Stomach (tissue), 9 donors: ENCODE results near the gene TWF2. TPM values are rescaled to one million over a fixed set of nuclear protein-coding genes. Genes with fewer than 3 reads are reported as not detected.
A peak's percentile ranks its signal among the peaks of the same experiment; 100 is the strongest.

Experiments
- DNase-seq, 2 donors: peaks; one replicate each; pipeline versions ENCODE4 v3.0.0 to v3.0.0-alpha.2; 2013 to 2019
- H3K27ac ChIP-seq, 5 donors: fragments of 200-600 bp in 4 of 5; sonication (generic) in 4 of 5; one replicate each; pipeline ENCODE4 v1.5.1; 2013 to 2019; ENCODE audit warnings: mild to moderate bottlenecking in 1 of 5, moderate library complexity in 1 of 5
- H3K27me3 ChIP-seq, 3 donors: fragments of 200-600 bp; sonication (generic); one replicate each; pipeline ENCODE4 v1.5.1; 2017 to 2019; ENCODE audit warnings: mixed run types in 1 of 3
- H3K36me3 ChIP-seq, 4 donors: fragments of 200-600 bp; sonication (generic); 1 replicate in 3 of 4; 2 replicates in 1 of 4; pipeline ENCODE4 v1.5.1; 2016 to 2019
- H3K4me1 ChIP-seq, 4 donors: fragments of 200-600 bp; sonication (generic); one replicate each; pipeline ENCODE4 v1.5.1; 2016 to 2019
- H3K4me3 ChIP-seq, 4 donors: fragments of 200-600 bp; sonication (generic) in 3 of 4; one replicate each; pipeline ENCODE4 v1.5.1; 2016 to 2019; ENCODE audit warnings: mild to moderate bottlenecking in 1 of 4
- H3K9me3 ChIP-seq, 4 donors: fragments of 200-600 bp; sonication (generic); one replicate each; pipeline ENCODE4 v1.5.1; 2016 to 2019
- EP300 ChIP-seq: sonication (generic); formaldehyde crosslinking; IDR thresholded peaks from one replicate; pipeline ENCODE4 v1.6.1; 2017; ENCODE audit warnings: antibody characterized with exemption
- POLR2A ChIP-seq, 4 donors: fragments of 450-650 bp; IDR thresholded peaks; one replicate each; pipeline ENCODE4 v1.6.1; 2016; ENCODE audit warnings: antibody characterized with exemption in 4 of 4, control low read depth in 2 of 4, mild to moderate bottlenecking in 1 of 4, moderate library complexity in 1 of 4
- POLR2AphosphoS5 ChIP-seq, 3 donors: sonication (generic); formaldehyde crosslinking; IDR thresholded peaks; one replicate each; pipeline ENCODE4 v1.6.1; 2016; ENCODE audit warnings: antibody characterized with exemption in 3 of 3
- WGBS, 5 donors: extraction: QIAGEN DNeasy Blood & Tissue Kit in 3 of 5; methylation state at CpG; one replicate each; pipeline versions ENCODE4 v1.1.5 to v1.1.7; 2013 to 2018; 5-methylcytosine and 5-hydroxymethylcytosine counted together
- intact Hi-C: fragments of 100-400 bp; cut with DNase I; formaldehyde crosslinking; loops from one replicate; pipeline ENCODE4 v1.15.1; 2023; ENCODE audit warnings: low total_unique reads
- polyA plus RNA-seq, 3 donors: library from polyadenylated mRNA; stranded (reverse); fragments of 200-250 nt; gene quantifications; one replicate each; pipeline ENCODE4 v1.2.3, GENCODE V29; 2013
- total RNA-seq, 5 donors: library from RNA; depleted of rRNA; stranded (reverse); fragments of >200 nt; gene quantifications; one replicate each; pipeline versions ENCODE4 v1.1.0 to v1.2.3, GENCODE V29; 2014 to 2016
- TF ChIP-seq, protein P1 (sequence below), 7 experiments: fragments of 450-650 bp in 4 of 7; fragments of 200-600 bp in 3 of 7; sonication (generic) in 3 of 7; IDR thresholded peaks; one replicate each; pipeline ENCODE4 v1.5.1; 2016 to 2019; ENCODE audit warnings: antibody characterized with exemption in 7 of 7, control low read depth in 2 of 7, mild to moderate bottlenecking in 1 of 7
- donor health status: healthy with polysubstance abuse.
- donor health status: Bipolar disorder and iron deficiency.
- donor health status: healthy.

TWF2 gene
- total and polyA plus RNA-seq, 8 donors: 18.7 to 237 (median 40.0) TPM

DNA sequence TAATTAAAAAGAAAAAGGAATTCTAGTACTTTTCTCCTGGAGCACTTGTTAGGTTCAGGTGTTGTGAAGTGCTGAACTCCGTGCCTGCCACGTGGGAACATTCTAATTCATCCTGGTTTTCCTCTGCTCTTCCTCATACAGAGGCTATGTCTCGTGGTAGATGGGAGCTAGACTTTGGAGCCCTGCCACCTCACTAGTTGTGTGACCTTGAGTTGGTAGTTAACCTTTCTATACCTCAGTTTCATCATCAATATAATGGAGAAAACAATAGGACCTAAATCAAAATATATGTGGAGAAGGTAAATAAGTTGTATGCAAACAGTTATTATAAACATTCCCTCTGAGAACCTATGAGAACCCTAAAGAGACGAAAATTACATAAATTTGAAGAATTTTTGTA, 30.4 kb downstream of the TWF2 start:
- Histone ChIP-seq H3K4me3 (no peak overlapping the region), H3K36me3 (peaks cover 91 to 100% (median 100%) of the 10 kb centered on the region in 4 donors), H3K27me3 (no peaks in the 10 kb centered on the region), H3K9me3 (no peaks in the 10 kb centered on the region), H3K4me1 (peaks cover 7 to 52% (median 15%) of the 10 kb centered on the region in 4 donors), H3K27ac (no peak overlapping the region)
- 81 to 92% (median 89%) methylated on average over 4 of the region's 4 CpGs for WGBS, 5 donors
- no peak for DNase-seq
- no peak for TF ChIP-seq EP300
- TF ChIP-seq POLR2AphosphoS5 (IDR thresholded peaks at IDR 0.05): no peak
- no peak for TF ChIP-seq POLR2A (IDR thresholded peaks at IDR 0.05)
- TF ChIP-seq, protein P1, sequence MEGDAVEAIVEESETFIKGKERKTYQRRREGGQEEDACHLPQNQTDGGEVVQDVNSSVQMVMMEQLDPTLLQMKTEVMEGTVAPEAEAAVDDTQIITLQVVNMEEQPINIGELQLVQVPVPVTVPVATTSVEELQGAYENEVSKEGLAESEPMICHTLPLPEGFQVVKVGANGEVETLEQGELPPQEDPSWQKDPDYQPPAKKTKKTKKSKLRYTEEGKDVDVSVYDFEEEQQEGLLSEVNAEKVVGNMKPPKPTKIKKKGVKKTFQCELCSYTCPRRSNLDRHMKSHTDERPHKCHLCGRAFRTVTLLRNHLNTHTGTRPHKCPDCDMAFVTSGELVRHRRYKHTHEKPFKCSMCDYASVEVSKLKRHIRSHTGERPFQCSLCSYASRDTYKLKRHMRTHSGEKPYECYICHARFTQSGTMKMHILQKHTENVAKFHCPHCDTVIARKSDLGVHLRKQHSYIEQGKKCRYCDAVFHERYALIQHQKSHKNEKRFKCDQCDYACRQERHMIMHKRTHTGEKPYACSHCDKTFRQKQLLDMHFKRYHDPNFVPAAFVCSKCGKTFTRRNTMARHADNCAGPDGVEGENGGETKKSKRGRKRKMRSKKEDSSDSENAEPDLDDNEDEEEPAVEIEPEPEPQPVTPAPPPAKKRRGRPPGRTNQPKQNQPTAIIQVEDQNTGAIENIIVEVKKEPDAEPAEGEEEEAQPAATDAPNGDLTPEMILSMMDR (IDR thresholded peaks at IDR 0.05): no peak
- intact Hi-C loops: no loop called here

DNA sequence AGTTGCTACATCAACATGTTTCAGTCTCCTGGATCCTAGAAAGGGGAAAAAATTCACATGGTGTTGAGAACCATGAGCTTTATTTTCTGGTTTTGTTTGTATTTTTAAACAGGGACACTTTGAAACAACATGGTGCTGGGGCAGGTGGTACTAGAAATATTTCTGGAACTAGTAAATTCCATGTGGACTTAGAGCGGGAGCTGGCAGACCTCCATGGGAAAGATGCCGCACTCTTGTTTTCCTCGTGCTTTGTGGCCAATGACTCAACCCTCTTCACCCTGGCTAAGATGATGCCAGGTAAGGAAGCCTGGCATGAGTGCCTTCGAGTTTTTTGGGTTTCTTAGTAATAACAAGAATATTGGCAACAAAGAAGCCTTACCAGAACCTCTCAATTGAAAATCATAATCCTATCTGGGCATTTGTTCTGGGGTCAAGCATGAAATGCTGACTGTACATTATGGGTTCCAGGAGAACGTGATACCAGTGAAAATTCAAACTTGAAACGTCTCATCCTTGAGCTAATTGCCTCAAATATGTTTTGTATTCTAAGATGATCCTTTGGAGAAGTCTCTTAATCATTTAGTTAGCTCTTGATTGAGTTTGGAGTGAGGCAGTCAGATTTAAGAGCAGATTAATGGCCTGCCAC, 33.1 kb downstream of the TWF2 start:
- 80 to 89% (median 87%) methylated on average over 6 of the region's 6 CpGs for WGBS, 5 donors
- TF ChIP-seq, protein P1 (IDR thresholded peaks at IDR 0.05): no peak
- TF ChIP-seq POLR2A (IDR thresholded peaks at IDR 0.05): no peak
- no peak for TF ChIP-seq POLR2AphosphoS5 (IDR thresholded peaks at IDR 0.05)
- TF ChIP-seq EP300: no peak
- Histone ChIP-seq H3K9me3 (no peaks in the 10 kb centered on the region), H3K4me3 (no peak overlapping the region), H3K36me3 (peaks cover 78 to 98% (median 96%) of the 10 kb centered on the region in 4 donors), H3K27ac (no peak overlapping the region), H3K4me1 (peaks cover 7 to 58% (median 22%) of the 10 kb centered on the region in 4 donors), H3K27me3 (no peaks in the 10 kb centered on the region)
- DNase-seq: no peak
- intact Hi-C loops: no loop called here

DNA sequence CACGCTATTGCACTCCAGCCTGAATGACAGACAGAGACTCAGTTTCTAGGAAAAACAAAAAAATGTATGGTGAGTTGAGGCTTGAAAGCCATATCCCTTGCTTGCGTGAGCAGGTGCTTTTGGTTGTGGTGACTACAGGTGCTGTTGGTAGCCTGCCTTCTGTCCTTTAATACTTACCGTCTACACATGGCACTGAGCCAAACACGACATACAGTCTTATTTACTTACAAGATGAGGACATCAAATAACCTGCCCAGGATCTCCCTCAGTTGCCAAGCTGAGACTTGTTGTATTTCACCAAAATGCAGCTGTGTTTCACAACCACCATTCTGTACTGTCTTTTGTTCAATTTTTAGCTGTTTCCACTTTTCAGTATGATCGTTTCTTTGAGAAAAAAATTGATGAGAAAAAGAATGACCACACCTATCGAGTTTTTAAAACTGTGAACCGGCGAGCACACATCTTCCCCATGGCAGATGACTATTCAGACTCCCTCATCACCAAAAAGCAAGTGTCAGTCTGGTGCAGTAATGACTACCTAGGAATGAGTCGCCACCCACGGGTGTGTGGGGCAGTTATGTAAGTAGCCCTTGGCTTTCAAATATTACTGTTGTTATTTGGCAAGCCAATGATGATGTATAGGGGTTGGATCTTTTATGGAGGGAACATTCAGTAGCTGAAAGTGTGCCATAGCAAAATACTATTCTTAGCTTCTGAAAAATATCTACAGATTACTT, 34.5 kb downstream of the TWF2 start:
- peaks cover 15 to 58% (median 28%) of the 10 kb centered on the region in 4 donors for H3K4me1 ChIP-seq
- no peaks in the 10 kb centered on the region for H3K9me3 ChIP-seq
- H3K27ac ChIP-seq: peak overlapping the region in 1 of 5 donors; percentile 1
- H3K4me3 ChIP-seq: peak overlapping the region in 1 of 4 donors; percentile 13
- 59 to 70% (median 59%) methylated on average over 10 of the region's 10 CpGs for WGBS, 5 donors
- H3K36me3 ChIP-seq: peaks cover 67 to 95% (median 90%) of the 10 kb centered on the region in 4 donors
- DNase-seq: peak; percentile 61 to 70
- intact Hi-C loops: no loop called here
- TF ChIP-seq POLR2A (IDR thresholded peaks at IDR 0.05): no peak
- TF ChIP-seq POLR2AphosphoS5 (IDR thresholded peaks at IDR 0.05): no peak
- no peak for TF ChIP-seq EP300
- TF ChIP-seq, protein P1 (IDR thresholded peaks at IDR 0.05): no peak
- H3K27me3 ChIP-seq: no peaks in the 10 kb centered on the region

DNA sequence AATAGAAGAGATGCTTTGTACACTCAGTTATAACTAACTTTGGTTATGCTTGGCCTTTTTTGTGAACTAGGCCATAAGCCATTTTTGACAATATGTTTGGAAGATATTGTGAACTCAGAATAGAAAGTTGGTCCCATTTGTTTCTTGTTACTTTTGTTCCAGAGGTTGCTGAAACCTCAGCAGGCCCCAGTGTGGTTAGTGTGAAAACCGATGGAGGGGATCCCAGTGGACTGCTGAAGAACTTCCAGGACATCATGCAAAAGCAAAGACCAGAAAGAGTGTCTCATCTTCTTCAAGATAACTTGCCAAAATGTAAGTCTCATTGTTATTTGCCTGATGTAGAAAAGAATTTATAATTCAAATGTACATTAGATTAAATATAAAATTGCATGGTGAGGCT, 35.3 kb downstream of the TWF2 start:
- intact Hi-C loops: no loop called here
- 86 to 92% (median 88%) methylated on average over 1 of the region's 1 CpG for WGBS, 5 donors
- H3K9me3 ChIP-seq: no peaks in the 10 kb centered on the region

More for the DNA sequence above, 35.3 kb downstream of the TWF2 start:
- Histone ChIP-seq H3K36me3 (peaks cover 59 to 90% (median 85%) of the 10 kb centered on the region in 4 donors), H3K27me3 (no peaks in the 10 kb centered on the region), H3K4me1 (peaks cover 23 to 66% (median 36%) of the 10 kb centered on the region in 4 donors), H3K27ac (peak overlapping the region in 1 of 5 donors; percentile 1), H3K4me3 (peak overlapping the region in 1 of 4 donors; percentile 13)
- DNase-seq: no peak
- TF ChIP-seq POLR2AphosphoS5 (IDR thresholded peaks at IDR 0.05): no peak
- TF ChIP-seq EP300: no peak
- TF ChIP-seq, protein P1 (IDR thresholded peaks at IDR 0.05): no peak
- no peak for TF ChIP-seq POLR2A (IDR thresholded peaks at IDR 0.05)
